ENCODE data around the gene FCHSD2.
"Not testable (repeated sequence)": the region's sequence is repeated elsewhere in the genome, so short reads cannot be mapped to it uniquely, and the experiment has no call there.

Gene FCHSD2

DNA sequence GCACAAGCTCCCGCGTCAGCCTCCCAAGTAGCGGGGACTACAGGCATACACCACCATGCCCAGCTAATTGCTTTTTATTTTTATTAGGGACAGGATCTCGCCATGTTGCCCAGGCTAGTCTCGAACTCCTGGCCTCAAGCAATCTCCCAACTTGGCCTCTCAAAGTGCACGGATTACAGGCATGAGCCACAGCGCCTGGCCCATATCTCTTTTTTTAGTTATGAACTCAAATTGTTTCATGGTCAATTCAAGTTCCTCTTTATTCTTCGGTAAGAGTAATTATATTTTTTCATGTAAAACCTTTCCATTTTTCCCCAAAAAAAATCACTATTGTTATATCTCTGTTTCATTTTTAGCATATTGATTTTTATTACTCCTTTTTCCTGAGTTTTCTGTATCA lies 25.5 kb downstream of the FCHSD2 start:
- DNase-seq = no peak

DNA sequence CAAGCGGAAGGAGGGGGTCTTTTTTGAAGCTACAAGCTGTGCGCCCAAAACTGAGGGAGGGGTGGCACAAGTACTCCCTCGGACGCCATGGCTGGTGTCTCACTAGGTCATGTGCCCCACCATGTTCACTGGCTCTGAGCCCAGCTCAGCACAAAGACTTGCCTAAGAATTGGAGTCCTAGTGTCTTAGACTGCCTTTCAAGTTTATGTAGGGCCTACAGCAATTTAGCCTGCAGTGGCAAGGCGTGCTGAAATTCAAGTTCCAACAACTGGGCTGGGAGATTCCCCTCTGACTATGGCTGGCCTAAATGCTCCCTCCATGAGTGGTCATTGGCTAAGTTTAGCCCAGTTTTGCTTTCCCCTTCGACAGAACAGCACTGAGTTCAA lies 27.3 kb downstream of the FCHSD2 start:
- no peak for DNase-seq

- DNase-seq = no peak
Observed at GRCh38 chr11:73114110-73114834, 27.8 kb downstream of the FCHSD2 start.

GRCh38 chr11:73113426-73113825 lies 28.7 kb downstream of the FCHSD2 start:
- DNase-seq = no peak

DNA sequence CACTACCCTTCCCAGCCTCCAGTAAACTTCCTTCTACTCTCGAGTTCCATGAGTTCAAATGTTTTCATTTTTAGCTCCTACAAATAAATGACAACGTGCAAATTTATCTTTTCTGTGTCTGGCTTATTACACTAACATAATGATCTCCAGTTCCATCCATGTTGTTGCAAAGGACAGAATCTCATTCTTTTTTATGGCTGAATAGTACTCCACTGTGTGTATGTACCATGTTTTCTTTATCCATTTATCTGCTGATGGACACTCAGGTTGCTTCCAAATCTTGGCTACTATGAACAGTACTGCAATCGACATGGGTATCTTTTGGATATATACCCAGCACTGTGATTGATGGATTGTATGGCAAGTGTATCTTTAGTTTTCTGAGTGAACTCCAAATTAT lies 34.5 kb downstream of the FCHSD2 start:
- no peak for DNase-seq

- no peak for DNase-seq
Observed at GRCh38 chr11:73106347-73106746, 35.8 kb downstream of the FCHSD2 start.

- no peak for DNase-seq
Observed at GRCh38 chr11:73100578-73100977, 41.5 kb downstream of the FCHSD2 start.

DNA sequence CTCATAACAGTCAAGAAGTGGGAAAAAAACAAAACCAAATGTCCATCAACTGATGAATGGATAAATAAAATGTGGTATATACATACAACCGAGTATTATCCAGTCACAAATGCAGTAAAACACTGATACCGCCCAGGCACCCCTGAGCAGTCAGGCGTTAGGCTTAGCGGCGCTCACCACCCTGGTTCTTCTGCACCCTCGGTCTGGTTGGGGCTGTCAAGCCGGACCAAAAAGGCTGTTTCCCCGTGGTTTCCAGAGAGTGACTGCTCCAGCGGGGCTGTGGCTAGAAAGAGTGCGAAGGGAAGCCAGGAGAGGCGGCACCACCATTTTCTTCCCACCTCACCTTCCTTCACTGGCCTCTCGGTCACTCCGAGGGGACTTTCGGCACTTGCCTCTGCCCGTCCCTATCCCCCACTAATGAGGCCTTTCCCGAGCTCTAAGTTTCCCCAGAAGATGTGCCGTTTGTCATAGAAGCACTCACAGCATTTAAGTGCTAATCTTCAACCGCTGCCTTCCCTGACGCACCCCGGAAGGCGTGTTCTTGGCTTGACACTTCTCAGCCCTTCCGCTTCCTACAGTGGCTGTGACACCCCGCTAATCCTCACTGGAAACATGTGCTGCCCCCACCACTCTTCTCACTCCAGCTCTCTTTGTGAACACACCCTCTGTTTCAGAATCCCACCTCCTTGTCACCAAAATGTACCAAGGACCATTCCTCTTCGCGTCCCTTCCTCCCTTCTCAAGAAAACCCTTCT lies 42.4 kb downstream of the FCHSD2 start:
- no peak for DNase-seq

DNA sequence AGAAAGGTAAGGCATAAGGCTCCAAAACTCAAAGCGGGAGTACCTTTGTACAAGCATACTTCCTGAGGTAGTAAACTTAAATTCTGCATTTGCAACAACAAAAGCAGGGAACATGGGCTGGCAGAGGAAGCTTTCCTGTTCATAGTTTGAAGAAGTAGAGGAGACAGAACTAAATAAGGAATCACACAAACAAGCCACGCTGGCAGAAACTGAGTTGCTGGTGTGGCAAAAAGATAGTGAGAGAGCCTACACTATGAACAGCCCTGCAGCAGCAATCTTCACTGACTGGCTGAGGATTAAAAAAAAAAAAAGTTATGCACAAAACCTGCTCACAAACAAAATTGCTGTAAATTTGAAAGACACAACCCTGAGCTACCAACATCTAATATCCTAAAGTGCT lies 46.5 kb downstream of the FCHSD2 start:
- DNase-seq = no peak

DNA sequence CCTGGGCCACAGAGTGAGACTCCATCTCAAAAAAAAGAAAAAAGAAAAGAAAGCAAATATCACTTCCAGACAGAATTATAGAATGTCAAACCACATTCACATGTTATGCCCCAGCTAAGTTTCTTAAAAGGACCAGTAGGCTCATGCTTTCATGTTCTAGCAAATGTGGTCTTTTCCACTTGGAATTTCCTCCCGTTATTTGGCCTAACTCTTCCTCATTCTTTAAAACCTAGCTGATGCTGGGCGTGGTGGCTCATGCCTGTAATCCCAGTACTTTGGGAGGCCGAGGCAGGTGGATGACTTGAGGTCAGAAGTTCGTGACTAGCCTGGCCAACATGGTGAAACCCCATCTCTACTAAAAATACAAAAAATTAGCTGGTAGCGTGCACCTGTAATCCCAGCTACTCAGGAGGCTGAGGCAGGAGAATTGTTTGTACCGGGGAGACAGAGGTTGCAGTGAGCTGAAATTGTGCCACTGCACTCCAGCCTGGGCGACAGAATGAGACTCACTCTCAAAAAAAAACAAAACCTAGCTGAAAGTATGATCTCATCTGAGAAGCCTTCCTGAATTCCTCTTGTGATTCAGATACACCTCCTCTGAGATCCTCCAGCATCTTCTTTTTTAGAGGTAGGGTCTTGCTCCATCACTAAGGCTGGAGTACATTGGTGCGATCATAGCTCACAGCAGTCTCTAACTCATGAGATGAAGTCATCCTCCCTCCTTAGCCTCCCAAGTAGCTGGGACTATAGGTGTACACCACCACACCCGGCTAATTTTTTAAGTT lies 50.4 kb downstream of the FCHSD2 start:
- DNase-seq = no peak

- no peak for DNase-seq
Observed at GRCh38 chr11:73087730-73088129, 54.4 kb downstream of the FCHSD2 start.

DNA sequence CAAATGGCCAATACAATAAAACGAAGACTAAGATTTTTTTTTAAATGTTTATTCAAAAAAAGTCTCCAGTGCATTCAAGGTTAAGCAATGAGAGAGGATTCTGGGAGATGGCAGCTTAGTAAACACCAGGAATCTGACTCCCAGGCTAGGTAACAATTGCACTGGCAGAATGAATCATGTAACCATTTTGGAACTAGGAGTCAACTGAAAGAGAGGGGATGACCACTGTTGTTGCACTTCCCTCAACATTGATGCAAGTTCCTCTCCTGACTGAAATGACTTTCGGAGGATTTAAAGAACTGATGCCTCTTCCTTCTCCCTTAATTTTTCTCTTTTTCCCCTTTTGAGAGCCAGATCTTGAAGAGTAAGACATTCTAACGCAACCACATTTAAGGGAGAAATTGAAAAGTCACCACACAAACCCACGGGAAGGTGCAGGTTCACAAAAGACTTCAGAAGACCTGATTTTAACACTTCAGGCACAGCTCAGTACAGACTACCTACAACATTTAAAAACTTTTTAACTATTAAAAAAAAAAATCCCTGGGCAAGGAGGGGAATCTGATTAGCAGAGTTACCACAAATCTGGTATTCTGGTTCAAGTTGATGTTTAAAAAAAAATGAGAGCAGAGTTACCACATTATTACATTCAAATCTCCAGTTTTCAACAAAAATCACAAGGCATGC lies 56.8 kb downstream of the FCHSD2 start:
- DNase-seq = no peak

GRCh38 chr11:73078631-73079030 lies 63.5 kb downstream of the FCHSD2 start:
- no peak for DNase-seq

DNA sequence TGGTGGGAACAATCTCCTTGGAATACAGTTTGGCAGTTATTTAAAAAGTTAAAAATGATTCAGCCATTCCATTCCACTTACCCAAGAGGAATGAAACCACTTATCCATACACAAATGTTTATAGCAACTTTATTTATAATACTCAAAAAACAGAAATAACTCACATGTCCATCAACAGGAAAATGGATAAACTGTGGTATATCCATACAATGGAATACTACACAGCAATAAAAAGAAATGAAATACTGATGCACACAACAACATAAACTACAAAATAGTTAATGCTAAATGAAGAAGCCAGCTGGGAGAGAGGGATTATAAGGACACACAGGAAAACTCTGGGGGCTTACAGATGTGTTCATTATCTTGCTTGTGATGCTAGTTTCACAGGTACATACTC lies 64.7 kb downstream of the FCHSD2 start:
- no peak for DNase-seq

GRCh38 chr11:73074319-73074718 lies 67.8 kb downstream of the FCHSD2 start:
- DNase-seq = no peak

DNA sequence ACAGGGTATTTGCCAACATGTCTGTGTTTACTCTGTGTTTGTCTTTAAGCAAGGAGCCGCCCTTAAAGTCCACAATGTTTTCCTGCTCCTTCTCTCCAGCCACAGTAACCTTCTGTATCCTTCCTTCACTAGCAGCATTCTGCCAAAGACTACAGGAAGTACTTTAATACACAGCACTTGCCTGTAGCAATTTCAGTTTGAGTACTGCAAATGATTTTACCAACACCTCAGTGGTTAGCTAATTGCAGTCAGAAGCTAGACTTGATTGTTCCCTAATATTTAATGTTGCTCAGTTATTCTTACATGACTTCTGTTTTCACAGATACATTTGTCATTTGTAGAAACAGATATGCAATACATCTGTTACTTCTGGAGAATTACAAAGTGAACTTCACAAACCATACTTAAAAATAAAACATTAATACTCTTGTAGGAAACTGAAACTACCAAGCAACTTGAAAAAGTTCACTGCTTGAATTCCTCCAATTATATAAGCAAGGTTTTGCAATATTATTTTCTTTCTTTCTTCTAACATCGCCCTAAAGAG lies 69.1 kb downstream of the FCHSD2 start:
- DNase-seq = no peak

DNA sequence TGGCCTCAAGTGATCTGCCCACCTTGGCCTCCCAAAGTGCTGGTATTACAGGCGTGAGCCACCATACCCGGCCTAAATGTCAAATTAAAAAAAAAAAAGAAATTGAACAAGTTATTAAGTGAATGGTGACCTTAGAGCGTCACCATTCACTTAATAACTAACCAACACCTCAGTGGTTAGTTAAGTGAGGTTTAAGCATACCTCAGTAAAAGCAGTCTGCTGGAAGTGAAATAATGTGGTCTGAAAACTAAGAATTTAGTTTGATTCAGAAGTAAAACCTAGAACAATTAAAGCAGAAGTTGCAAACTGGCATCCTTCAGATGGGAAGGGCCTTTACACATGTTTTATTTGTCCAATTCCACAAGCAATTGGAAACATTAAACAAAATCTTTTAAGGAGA lies 71.5 kb downstream of the FCHSD2 start:
- DNase-seq = no peak

GRCh38 chr11:73061857-73062424 lies 80.2 kb downstream of the FCHSD2 start:
- not testable (repeated sequence) for DNase-seq

GRCh38 chr11:73061434-73061833 lies 80.7 kb downstream of the FCHSD2 start:
- DNase-seq = not testable (repeated sequence)

- DNase-seq = no peak
Observed at GRCh38 chr11:73059915-73060314, 82.2 kb downstream of the FCHSD2 start.

DNA sequence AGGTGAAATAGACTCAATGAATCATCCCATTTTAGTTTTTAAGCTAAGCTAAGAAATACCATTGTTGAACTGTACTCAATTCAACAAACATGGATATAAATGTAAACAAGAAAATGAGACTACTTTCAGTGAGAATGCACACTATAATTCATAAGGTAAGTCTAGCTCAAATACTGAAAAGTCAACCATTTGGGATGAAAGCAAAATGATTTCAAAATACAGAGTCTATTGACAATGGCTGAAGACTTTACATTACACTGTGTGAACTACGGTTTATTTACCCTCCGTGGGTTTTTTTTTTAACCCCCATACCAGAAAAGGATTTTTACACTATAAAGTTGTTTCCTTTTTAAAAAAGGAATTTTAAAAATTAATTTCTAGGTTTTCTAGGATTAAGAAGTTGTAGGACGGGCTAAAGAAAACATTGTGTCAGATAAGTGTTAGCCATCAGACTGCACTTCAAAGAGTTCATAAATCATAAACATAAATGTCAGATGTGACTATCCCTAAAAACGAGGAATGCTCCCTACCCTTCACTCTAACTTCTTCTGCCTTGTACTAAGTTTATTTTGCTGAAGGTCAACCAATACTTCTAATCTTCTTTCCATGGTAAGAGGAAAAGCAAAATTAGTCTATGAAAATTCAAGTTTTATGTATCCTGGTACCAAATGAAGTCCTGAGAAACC lies 83.0 kb downstream of the FCHSD2 start:
- no peak for DNase-seq

Measured in CD4-positive, alpha-beta T cell treated with Interleukin-17A for 4 hours (primary cell).